ENCODE measurements around the gene OR51I2.

GRCh38 chr11:5467527-5467926 lies 18.4 kb downstream of the OR51I2 start:
- TF ChIP-seq HDGF (IDR thresholded peaks at IDR 0.05) = no peak
- TF ChIP-seq NFYB (IDR thresholded peaks at IDR 0.05; ENCODE audit: extremely low read depth, insufficient read length) = no peak
- TF ChIP-seq GABPA (tag; conservative IDR thresholded peaks at IDR 0.05; ENCODE audit: low read depth) = no peak
- no peak; the same call in 1 of the 2 replicates for TF ChIP-seq POLR2A (conservative IDR thresholded peaks at IDR 0.05)
- TF ChIP-seq, protein P1, sequence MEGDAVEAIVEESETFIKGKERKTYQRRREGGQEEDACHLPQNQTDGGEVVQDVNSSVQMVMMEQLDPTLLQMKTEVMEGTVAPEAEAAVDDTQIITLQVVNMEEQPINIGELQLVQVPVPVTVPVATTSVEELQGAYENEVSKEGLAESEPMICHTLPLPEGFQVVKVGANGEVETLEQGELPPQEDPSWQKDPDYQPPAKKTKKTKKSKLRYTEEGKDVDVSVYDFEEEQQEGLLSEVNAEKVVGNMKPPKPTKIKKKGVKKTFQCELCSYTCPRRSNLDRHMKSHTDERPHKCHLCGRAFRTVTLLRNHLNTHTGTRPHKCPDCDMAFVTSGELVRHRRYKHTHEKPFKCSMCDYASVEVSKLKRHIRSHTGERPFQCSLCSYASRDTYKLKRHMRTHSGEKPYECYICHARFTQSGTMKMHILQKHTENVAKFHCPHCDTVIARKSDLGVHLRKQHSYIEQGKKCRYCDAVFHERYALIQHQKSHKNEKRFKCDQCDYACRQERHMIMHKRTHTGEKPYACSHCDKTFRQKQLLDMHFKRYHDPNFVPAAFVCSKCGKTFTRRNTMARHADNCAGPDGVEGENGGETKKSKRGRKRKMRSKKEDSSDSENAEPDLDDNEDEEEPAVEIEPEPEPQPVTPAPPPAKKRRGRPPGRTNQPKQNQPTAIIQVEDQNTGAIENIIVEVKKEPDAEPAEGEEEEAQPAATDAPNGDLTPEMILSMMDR (IDR thresholded peaks at IDR 0.05 in 2 of 3, conservative IDR thresholded peaks at IDR 0.05 in 1 of 3; ENCODE audit: insufficient read depth in 2 of 3, low read depth in 1 of 3, low read length in 3 of 3) = no peak
- no peak for TF ChIP-seq EZH2 (IDR thresholded peaks at IDR 0.05; ENCODE audit: borderline replicate concordance, low read depth, low read length)
- no peak for TF ChIP-seq HNRNPLL (IDR thresholded peaks at IDR 0.05; ENCODE audit: low read depth, low read length, poor library complexity, severe bottlenecking)
- no peak for TF ChIP-seq PURB (CRISPR knock-in tag; IDR thresholded peaks at IDR 0.05; ENCODE audit: low read depth)
- no peak for TF ChIP-seq KDM1A (IDR thresholded peaks at IDR 0.05)
- TF ChIP-seq TBP (optimal IDR thresholded peaks at IDR 0.05; ENCODE audit: low read depth, low read length) = no peak
- TF ChIP-seq, protein P2, sequence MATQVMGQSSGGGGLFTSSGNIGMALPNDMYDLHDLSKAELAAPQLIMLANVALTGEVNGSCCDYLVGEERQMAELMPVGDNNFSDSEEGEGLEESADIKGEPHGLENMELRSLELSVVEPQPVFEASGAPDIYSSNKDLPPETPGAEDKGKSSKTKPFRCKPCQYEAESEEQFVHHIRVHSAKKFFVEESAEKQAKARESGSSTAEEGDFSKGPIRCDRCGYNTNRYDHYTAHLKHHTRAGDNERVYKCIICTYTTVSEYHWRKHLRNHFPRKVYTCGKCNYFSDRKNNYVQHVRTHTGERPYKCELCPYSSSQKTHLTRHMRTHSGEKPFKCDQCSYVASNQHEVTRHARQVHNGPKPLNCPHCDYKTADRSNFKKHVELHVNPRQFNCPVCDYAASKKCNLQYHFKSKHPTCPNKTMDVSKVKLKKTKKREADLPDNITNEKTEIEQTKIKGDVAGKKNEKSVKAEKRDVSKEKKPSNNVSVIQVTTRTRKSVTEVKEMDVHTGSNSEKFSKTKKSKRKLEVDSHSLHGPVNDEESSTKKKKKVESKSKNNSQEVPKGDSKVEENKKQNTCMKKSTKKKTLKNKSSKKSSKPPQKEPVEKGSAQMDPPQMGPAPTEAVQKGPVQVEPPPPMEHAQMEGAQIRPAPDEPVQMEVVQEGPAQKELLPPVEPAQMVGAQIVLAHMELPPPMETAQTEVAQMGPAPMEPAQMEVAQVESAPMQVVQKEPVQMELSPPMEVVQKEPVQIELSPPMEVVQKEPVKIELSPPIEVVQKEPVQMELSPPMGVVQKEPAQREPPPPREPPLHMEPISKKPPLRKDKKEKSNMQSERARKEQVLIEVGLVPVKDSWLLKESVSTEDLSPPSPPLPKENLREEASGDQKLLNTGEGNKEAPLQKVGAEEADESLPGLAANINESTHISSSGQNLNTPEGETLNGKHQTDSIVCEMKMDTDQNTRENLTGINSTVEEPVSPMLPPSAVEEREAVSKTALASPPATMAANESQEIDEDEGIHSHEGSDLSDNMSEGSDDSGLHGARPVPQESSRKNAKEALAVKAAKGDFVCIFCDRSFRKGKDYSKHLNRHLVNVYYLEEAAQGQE (IDR thresholded peaks at IDR 0.05; ENCODE audit: borderline replicate concordance) = no peak
- TF ChIP-seq, protein P2 (CRISPR knock-in tag; IDR thresholded peaks at IDR 0.05; ENCODE audit: low read depth) = no peak
